CD1c-positive myeloid dendritic cell (primary cell): ENCODE results near the gene VPS26C.
"Not testable (repeated sequence)": the region's sequence is repeated elsewhere in the genome, so short reads cannot be mapped to it uniquely, and the experiment has no call there.

Experiments used
- DNase-seq: peaks from one replicate; pipeline ENCODE4 v3.0.0-alpha.2; 2016; ENCODE audit errors: extremely low spot score

Gene VPS26C

DNA sequence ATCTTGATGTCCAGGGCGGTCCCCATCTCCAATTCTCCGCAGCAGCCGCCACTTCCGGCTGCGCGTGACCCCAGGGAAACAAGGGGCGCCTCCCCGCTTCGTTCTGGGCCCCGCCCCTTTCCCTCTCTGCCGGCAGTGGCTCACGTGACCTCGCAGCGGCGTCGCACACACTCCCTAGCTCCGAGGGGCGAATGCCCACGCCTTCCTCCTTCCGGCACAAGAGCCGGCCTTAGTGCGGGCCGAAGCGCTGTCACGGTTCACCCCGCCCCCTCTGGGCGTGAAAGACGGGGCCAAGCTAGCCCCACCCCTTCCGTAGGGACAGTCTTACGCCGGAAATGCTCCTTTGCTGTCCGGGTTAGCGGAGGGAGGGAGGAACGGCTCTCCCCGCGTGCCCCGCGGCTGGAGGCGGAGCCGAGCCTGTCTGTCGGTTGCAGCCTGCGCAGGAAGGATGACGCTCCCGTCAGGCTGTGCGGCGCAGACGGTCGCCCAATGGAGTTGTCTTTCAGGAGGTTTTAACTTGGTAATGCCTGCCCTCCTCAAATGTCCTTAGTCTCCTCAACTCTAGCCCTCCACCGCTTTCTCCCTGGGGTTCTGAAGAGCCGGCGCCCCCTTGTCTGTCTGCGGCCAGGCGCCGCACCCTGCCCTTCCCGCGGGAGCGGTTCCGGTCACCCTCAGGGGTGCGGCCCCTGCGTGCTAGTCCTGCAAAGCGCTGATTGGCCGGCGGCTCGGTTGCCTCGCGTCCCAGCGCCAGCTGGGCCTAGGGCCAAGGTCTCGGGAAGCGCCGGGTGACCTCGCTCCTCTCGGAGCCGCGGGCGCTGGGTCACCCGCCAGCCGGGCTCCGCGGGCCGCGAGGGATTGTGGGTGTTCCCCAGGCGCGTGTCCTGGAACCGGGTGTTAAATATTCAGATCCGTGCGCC lies at the start of gene VPS26C:
Gene VPS26C, minus strand, starts transcription at position 66 of the 917 bp plus-strand sequence. Its CDS starts 40 bp downstream, at position 26.
- peak; percentile 99 for DNase-seq

DNA sequence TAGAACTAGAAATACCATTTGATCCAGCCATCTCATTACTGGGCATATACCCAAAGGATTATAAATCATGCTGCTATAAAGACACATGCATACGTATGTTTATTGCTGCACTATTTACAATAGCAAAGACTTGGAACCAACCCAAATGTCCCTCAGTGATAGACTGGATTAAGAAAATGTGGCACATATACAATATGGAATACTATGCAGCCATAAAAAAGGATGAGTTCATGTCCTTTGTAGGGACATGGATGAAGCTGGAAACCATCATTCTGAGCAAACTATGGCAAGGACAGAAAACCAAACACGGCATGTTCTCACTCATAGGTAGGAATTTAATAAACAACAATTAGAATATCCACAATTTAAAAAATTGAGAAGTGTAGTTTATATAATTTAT lies 48.9 kb upstream of the VPS26C start:
- DNase-seq, result not testable (repeated sequence)

DNA sequence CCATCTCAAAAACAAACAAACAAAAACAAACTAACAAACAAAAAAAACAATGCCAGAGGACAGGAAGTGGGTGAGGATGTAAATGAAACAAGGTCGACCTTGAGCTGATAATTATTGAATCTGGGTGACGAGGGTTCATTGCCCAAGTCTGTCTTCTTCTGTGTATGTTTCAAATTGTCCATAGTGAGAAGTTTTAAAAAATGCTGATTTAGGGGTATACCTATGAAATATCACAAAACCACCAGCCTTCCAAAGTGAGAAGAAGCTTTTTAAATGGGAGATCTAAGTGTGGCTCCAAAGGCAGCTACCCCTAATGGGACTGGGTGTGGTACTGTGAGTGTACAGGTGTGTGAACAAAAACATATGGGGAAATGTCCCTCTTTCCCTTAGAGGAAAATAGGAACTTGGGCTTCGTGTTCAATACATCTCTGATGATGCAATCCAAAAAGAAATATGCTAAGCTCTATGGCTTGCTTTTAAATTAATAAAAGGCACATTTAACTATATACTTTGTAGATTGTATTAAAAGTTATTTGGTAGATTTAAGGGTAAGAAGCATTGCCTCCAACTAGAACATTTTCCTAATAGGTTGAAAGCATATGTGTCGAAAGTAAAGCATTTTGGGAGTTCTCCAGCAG lies 33.1 kb upstream of the VPS26C start:
- no peak for DNase-seq

DNA sequence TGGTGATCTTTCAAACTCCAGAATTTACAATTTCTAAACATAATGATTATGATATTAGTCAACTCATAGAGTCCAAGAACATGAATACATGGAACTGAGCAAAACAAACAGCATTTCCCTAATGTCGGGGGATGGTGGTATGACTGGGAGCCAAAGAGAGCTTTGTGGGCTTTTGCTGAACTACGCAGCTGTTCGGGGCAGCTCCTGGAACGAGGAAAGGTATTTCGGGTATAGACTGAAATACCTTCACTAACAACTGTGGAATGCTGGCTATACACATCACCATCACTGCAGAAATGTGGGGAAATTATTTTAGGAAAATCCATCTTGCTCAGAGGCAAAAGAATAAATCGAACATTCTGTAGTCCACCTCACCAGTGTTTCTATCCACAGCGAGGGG lies 30.2 kb upstream of the VPS26C start:
- no peak for DNase-seq

DNA sequence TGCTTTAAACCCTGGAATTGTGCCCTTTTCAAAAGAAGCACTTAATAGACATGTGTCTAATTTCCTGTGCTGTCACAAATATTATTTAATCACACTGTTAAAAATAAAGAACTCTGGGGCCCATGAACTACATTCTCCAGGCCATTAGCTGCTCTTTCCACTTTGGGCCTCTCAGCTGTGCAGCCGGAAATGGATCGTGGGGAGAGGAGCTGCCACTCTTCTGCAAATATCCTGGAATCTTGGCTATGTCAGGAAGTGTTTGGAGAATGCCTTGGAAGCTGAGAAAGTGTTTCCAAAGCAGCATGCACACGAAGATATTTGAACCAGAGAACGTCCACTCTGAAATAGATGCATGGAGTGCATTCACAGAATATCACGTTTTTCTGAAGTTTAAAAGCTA lies 27.5 kb upstream of the VPS26C start:
- DNase-seq, result no peak

DNA sequence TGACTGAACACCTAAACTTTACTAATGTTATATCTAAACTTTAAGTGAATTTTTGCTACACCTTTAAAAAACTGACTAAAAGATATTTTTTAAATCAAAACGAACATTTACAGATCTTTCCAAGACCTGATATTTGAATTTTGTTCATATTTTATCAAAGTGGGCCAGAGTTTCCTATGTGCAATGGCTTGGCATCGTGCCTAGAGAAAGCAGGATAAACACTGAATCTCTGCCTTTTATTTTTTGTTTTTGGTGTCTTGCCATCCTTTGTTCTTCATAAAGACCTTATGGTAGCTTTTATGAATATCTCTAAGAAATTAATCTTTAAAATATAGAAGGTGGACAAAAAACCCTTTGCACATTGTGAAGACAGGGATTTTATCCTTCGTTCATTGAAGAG lies 25.8 kb upstream of the VPS26C start:
- no peak for DNase-seq

DNA sequence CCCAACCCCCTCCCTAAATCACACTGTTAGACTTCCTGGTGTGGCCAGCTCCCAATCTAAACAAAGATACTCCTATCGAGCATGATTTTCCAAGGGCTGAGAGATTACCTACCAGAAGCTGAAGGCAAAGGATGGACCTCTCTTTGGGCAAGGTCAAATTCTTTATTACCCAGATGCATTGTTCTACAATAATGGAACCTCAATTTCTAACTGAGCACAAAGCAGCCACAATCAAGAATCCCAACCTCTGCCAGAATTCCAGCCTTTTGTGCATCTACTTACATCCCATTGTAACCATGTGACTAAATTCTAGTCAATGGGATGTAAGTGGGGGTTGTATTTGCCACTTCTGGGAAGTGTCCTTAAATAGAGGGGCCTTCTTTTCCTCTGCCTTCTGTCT lies 24.9 kb upstream of the VPS26C start:
- DNase-seq, result no peak

DNA sequence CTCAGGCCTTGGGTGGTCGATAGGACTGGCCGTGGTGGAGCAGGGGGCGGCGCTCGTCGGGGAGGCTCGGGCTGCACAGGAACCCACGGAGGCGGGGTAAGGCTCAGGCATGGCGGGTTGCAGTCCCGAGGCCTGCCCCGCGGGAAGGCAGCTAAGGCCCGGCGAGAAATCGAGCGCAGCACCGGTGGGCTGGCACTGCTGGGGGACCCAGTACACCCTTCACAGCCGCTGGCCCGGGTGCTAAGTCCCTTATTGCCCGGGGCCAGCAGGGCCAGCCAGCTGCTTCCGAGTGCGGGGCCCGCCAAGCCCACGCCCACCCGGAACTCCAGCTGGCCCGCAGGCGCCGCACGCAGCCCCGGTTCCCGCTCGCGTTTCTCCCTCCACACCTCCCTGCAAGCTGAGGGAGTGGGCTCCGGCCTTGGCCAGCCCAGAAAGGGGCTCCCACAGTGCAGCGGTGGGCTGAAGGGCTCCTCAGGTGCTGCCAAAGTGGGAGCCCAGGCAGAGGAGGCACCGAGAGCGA lies 16.1 kb upstream of the VPS26C start:
- not testable (repeated sequence) for DNase-seq

DNA sequence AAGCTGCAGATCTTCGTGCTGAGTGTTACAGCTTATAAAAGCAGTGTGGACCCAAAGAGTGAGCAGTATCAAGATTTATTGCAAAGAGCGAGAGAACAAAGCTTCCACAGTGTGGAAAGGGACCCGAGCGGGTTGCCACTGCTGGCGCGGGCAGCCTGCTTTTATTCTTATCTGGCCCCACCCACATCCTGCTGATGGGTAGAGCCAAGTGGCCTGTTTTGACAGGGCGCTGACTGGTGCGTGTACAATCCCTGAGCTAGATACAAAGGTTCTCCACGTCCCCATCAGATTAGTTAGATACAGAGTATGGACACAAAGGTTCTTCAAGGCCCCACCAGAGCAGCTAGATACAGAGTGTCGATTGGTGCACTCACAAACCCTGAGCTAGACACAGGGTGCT lies 15.5 kb upstream of the VPS26C start:
- DNase-seq, result not testable (repeated sequence)

DNA sequence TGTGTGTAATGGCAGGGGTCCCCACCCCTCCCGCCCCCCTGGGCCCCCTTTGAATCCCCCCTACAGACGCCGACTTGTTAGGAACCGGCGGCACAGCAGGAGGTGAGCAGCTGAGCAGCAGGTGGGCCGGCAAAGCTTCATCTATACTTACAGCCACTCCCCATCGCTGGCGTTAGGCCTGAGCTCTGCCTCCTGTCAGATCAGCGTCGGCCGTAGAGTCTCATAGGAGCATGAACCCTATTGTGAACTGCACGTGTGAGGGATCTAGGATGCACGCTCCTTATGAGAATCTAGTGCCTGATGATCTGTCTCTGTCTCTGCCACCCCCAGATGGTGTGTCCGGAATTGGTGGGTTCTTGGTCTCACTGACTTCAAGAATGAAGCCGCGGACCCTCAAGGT lies 14.9 kb upstream of the VPS26C start:
- DNase-seq, result no peak

DNA sequence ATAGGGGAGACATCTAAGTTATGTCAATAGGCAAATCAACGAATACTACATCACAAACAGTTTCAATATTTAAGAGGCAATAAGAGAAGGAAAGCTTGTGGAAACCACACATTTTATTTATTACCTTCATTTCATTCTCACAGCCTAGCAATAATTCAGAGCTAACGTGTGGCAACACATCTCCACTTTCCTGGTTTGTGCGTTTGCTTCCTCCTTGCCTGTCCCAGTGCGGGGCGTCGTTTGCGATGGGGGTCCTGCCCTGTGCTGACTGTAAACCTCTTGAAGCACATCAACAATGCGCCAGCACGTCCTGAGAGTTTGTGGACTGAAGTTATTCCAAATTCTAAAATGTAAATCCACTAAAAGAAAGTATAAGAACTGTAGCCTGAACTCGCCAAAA lies 14.4 kb upstream of the VPS26C start:
- DNase-seq, result no peak

DNA sequence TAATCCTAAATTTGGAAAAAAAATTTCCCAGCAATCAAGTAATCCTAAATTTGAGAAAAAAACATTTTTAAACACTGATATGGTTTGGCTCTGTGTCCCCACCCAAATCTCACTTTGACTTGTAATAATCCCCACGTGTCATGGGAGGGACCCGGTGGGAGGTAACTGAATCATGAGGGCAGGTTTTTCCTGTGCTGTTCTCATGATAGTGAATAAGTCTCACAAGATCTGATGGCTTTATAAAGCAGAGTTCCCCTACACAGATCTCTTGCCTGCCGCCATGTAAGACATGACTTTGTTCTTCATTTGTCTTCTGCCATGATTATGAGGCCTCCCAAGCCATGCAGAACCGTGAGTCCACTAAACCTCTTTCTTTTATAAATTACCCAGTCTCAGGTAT lies 12.1 kb upstream of the VPS26C start:
- not testable (repeated sequence) for DNase-seq

DNA sequence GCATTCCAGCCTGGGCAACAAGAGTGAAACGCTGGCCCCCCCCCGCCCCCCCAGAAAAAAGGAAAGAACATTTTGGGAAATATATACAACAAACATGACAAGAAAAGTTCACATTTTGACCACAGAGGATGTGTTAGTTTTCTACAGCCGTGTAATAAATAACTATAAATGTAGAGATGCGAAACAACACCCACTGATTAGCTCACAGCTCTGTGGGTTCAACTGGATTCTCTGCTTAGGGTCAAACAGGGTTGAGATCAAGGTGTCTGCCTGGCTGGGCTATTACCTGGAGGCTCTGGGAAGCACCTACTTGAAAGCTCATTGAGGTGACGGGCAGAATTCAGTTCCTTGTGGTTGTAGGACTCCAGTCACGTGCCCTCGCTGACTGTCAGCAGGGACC lies 11.1 kb upstream of the VPS26C start:
- DNase-seq, result no peak

DNA sequence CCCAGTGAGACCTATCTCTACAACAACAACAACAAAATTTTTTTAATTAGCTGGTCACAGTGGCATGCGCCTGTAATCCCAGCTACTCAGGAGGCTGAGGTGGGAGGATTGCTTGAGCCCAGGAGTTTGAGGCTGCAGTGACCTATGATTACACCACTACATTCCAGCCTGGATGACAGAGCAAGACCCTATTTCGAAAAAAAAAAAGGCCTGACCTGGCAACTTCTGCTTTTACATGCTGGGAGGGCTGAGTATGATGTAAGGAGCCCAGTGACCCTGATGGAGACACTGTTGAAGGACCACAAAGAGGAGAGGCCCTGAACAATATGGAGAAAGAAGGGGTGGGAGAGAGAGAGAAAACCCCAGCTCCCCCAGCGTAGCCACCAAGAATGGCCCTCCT lies 9.2 kb upstream of the VPS26C start:
- no peak for DNase-seq

DNA sequence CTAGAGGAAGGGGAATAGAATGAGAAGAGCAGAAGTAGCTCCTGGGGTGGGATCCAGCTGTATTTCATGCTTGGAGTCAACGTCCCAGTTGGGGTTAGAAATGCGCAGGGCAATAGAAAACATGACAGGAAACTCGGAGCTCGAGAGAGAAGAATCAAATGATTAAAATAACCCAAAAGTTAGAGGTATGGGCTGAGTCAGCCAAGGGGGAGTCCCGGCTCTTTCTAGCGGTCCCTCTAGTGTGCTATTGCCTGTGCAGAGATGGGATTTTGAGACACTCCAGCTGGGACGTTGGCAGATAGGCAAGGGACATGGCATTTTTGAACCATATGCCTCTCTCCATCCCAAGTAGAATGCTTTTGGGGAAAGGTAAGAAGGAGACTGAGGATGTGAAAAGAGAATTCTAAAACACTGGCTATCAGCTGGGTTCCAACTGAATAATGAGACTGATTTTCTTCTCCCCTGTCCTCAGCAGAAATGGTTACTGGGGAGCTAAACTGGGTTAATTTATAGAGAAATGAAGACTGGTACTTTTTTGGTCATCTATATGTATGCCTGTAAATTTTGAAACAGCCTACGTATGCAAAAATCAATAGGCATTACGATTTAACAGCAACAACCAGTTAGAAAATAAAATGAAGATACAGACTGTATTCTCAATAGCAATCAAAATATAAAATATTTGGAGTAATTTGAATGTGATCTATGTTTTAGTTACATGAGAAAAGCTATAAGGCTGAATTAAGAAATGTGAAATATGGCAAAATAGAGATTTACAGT lies 7.0 kb upstream of the VPS26C start:
- DNase-seq, result no peak

DNA sequence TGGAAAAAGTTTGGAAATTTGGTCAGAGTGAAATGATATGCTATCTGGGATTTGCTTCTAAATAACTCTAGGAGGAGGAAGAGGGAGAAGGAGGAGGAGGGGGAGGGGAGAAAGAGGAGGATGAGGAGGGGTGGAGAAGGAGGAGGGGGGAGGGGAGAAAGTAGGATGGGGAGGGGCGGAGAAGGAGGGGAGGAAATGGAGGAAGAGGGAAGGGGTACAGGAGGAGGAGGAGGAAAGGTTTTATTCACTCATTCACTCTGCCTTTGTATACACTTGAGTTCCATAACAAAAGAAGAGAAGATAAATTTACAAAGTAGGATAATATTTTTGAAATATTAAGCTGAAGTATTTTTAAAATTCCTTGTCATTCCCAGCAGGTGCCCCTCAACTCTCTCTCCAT lies 6.3 kb upstream of the VPS26C start:
- DNase-seq, result no peak

DNA sequence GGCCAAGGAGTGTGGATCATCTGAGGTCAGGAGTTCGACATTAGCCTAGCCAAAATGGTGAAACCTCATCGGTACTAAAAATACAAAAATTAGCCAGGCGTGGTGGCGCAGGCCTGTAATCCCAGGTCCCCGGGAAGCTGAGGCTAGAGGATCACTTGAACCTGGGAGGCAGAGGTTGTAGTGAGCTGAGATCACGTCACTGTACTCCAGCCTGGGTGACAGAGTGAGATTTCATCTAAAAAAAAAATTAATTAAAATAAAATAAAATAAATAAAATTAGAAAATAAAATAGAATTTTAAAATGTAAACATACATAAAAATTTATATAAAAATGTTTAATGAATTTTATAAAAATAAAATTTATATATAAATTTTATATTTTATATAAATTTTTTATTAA lies 5.8 kb upstream of the VPS26C start:
- DNase-seq, result no peak

DNA sequence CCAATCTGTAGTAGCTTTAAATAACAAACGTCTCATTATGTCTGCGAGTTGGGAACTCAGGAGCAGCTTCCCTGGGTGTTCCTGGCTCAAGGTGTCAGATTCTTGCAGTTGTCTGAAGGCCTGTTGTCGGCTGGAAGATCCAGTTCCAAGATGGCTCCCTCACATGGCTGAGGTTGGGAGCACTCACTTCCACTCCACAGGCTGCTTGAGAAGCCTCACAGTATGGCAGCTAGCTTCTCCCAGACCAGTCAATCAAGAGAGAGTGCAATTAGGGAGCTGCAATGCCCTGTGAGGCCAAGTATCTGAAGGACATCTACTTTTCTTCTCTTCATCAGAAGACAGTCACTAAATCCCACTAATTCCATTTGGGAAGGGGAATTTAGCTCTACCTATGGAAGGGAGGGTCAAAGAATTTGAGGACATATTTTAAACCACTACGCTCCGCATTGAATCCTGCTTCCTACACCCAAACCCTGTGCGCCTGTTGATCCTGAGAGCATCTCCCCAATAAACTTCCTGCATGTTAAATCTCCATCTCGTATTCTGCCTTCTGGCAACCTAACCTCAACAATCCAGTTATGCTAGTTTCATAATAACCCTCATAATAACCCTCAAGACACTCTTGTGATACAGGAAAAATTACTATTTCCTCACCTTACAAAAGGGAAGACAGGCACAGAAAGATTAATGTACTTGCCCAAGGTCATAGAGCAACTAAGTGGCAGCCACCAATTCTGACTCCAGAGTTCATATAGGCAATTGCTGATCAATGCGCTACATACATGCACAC lies 3.6 kb upstream of the VPS26C start:
- no peak for DNase-seq

DNA sequence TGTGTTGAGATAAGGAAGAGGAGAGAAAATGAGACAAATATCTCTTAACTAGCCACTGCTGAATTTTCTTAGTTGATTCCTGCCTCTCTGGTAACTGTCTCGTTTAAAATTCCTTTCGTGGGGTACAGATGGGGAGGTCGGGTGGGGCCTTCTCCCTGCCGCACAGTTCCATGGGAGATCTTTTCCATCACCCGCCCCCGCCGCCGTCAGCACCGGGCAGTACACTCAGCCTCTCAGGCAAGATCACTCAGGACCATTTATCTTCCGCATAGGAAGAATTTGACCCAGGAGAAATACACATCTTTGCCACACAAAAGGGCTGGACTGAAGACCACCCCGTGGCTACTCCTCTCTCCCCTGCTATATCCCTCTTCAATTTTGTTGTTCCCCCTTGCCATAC lies 2.3 kb upstream of the VPS26C start:
- no peak for DNase-seq

DNA sequence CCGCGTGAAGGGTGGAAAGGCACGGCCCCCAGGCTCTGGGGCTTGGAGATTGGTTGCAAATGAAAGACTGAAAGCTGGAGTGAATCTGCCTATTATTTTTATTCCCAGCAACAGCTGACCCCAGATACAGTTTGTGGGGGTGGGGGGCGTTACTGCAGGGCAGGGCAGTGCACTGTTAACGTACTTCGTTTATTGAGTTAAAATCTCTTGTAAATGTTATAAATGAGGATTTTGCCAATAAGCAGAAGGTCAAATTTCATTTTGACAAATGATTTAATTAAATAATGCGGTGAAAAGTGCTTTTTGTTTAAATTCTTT lies 1.0 kb upstream of the VPS26C start:
- no peak for DNase-seq

DNA sequence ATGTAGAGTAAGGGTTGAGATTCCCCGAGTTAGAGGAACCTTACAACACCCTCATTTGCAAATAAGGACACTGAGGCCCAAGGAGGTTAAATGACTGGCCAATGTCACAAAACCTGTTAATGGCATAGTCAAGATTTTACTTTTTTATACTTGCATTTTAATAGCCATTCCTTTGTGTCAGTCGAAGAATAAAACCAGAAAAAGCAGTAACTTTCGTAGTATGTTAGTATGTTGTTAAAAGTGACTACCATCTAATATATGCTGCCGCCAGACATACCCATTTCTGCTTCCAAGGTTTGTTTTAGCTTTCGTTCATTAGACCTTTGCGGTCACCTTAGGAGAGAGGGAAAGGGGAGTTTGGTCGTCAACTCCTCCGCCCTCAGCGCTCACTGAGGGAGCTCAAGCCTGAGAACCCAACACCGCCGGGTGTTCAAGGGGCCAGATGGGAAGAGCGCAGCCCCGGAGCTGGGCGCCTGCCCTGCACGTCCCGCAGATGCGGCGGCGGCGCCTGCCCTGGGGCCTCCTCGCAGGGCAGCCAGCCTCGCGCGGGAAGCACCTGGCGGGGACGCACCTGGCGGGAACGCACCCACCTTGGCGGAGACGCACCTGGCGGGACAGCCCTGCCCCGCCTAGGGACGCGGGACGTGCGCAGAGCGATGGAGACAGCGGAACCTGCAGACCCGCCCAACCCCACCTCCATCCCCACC lies 466 bp downstream of the VPS26C start:
- peak; percentile 31 for DNase-seq
